Fibroblast of skin of back (primary cell): ENCODE results near the gene PCDHB6.
"Not testable (repeated sequence)": the region's sequence is repeated elsewhere in the genome, so short reads cannot be mapped to it uniquely, and the experiment has no call there.

Experiments used
- DNase-seq: peaks from one replicate; pipeline ENCODE4 v3.0.0-alpha.2; 2013

PCDHB6 gene

GRCh38 chr5:141172381-141173204, 22.7 kb downstream of the PCDHB6 start, which contains the start of gene PCDHB7:
Gene PCDHB7, plus strand, starts transcription at chr5:141172644. Its CDS starts 192 bp downstream, at chr5:141172836.
- peak; percentile 31 for DNase-seq

DNA sequence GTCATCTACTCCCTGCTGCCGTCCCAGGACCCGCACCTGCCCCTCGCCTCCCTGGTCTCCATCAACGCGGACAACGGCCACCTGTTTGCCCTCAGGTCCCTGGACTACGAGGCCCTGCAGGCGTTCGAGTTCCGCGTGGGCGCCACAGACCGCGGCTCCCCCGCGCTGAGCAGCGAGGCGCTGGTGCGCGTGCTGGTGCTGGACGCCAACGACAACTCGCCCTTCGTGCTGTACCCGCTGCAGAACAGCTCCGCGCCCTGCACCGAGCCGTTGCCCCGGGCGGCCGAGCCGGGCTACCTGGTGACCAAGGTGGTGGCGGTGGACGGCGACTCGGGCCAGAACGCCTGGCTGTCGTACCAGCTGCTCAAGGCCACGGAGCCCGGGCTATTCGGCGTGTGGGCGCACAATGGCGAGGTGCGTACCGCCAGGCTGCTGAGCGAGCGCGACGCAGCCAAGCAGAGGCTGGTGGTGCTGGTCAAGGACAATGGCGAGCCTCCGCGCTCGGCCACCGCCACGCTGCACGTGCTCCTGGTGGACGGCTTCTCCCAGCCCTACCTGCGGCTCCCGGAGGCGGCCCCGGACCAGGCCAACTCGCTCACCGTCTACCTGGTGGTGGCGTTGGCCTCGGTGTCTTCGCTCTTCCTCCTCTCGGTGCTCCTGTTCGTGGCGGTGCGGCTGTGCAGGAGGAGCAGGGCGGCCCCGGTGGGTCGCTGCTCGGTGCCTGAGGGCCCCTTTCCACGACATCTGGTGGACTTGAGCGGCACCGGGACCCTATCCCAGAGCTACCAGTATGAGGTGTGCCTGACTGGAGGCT, 24.6 kb downstream of the PCDHB6 start:
- DNase-seq, result not testable (repeated sequence)

- DNase-seq, result no peak
Observed at GRCh38 chr5:141175933-141176332, 26.1 kb downstream of the PCDHB6 start.

- not testable (repeated sequence) for DNase-seq
Observed at GRCh38 chr5:141177577-141178191, 27.8 kb downstream of the PCDHB6 start, which contains the start of gene PCDHB8. Gene PCDHB8, plus strand, starts transcription at chr5:141177790. Its CDS starts 245 bp downstream, at chr5:141178035.

- not testable (repeated sequence) for DNase-seq
Observed at GRCh38 chr5:141179371-141179770, 29.5 kb downstream of the PCDHB6 start.

- DNase-seq, result not testable (repeated sequence)
Observed at GRCh38 chr5:141179876-141180275, 30.0 kb downstream of the PCDHB6 start.

DNA sequence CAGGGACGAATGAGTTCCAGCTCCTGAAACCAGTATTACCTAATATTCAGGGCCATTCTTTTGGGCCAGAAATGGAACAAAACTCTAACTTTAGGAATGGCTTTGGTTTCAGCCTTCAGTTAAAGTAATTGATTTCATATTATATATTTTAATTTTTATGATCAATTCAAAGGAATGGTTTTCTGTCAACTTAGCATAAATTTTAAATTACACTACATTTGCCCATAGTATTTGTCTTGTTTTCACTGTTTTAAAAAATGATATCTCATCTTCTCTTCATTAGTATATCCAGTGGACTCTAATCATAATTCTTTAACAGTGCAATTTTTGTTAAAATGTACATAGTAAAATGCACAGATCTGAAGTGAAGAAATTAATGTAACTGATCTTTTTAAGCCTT, 30.5 kb downstream of the PCDHB6 start:
- no peak for DNase-seq

DNA sequence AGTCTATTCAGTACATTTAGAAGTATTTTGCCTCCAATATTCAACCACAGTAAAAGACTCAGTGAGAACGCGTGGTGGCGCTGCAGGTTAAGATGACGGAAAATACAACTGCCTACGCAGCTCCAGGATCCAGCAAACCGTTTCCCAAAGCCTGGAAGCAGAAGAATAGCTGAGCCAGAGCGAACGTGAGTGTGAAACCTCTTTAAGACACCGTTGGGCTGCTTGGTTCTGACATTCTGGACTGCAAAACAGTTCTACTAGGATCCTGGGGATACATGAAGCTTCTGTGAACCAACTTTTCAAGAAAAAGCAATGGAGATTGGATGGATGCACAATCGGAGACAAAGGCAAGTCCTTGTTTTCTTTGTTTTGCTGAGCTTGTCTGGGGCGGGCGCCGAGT, 32.4 kb downstream of the PCDHB6 start, which contains the start of gene PCDHB16:
Gene PCDHB16, plus strand, starts transcription at position 140 of the 400 bp plus-strand sequence. Its CDS starts 173 bp downstream, at position 313.
- DNase-seq, result peak; percentile 25

DNA sequence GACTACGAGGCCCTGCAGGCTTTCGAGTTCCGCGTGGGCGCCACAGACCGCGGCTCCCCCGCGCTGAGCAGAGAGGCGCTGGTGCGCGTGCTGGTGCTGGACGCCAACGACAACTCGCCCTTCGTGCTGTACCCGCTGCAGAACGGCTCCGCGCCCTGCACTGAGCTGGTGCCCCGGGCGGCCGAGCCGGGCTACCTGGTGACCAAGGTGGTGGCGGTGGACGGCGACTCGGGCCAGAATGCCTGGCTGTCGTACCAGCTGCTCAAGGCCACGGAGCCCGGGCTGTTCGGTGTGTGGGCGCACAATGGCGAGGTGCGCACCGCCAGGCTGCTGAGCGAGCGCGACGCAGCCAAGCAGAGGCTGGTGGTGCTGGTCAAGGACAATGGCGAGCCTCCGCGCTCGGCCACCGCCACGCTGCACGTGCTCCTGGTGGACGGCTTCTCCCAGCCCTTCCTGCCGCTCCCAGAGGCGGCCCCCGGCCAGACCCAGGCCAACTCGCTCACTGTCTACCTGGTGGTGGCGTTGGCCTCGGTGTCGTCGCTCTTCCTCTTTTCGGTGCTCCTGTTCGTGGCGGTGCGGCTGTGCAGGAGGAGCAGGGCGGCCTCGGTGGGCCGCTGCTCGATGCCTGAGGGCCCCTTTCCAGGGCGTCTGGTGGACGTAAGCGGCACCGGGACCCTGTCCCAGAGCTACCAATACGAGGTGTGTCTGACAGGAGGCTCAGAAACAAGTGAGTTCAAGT, 34.4 kb downstream of the PCDHB6 start:
- not testable (repeated sequence) for DNase-seq

- DNase-seq, result peak; percentile 7
Observed at GRCh38 chr5:141186897-141187512, 37.1 kb downstream of the PCDHB6 start, which contains the start of gene PCDHB9. Gene PCDHB9, plus strand, starts transcription at chr5:141187161. Its CDS starts 158 bp downstream, at chr5:141187319.

GRCh38 chr5:141188682-141189081, 38.8 kb downstream of the PCDHB6 start:
- not testable (repeated sequence) for DNase-seq

GRCh38 chr5:141189131-141189530, 39.3 kb downstream of the PCDHB6 start:
- DNase-seq, result not testable (repeated sequence)

GRCh38 chr5:141192110-141192725, 42.4 kb downstream of the PCDHB6 start, which contains the start of gene PCDHB10:
Gene PCDHB10, plus strand, starts transcription at chr5:141192353. Its CDS starts 200 bp downstream, at chr5:141192553.
- DNase-seq, result peak; percentile 7

GRCh38 chr5:141194332-141194731, 44.5 kb downstream of the PCDHB6 start:
- not testable (repeated sequence) for DNase-seq

- no peak for DNase-seq
Observed at GRCh38 chr5:141196363-141196762, 46.5 kb downstream of the PCDHB6 start.

DNA sequence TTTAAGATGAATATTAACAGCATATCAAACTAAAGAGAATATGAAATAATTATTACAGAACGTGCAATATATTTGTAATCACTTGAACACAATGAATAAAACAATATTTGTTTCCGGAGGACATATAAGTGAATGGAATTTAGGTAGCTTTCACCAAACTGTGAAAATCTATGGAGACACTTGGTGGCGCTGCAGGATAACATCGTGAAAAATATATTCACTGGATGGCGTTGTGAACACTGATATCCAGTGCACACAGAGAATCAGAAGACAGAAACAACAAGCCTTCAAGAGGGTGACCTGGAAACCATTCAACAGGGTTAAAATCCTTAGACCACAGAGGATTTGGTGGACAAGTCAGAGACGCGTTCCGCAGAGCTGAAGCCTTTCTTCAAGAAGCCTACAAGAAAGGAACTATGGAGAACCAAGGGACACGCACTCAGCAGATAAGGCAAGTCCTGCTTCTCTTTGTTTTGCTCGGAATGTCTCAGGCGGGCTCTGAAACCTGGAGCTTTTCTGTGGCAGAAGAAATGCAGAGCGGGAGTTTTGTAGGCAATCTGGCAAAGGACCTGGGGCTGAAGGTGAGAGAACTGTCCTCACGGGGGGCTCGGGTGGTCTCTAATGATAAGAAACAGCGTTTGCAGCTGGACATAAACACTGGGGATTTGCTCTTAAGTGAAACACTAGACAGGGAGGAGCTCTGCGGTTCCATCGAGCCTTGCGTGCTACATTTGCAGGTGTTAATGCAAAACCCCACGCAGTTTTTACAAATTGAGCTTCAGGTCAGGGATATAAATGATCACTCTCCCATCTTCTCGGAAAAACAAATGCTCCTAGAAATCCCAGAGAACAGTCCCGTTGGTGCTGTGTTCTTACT, 49.7 kb downstream of the PCDHB6 start, which contains the start of gene PCDHB11:
Gene PCDHB11, plus strand, starts transcription at position 269 of the 877 bp plus-strand sequence. Its CDS starts 148 bp downstream, at position 417.
- no peak for DNase-seq

DNA sequence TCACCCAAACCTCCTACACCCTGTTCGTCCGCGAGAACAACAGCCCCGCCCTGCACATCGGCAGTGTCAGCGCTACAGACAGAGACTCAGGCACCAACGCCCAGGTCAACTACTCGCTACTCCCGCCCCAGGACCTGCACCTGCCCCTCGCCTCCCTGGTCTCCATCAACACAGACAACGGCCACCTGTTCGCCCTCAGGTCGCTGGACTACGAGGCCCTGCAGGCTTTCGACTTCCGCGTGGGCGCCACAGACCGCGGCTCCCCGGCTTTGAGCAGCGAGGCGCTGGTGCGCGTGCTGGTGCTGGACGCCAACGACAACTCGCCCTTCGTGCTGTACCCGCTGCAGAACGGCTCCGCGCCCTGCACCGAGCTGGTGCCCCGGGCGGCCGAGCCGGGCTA, 51.3 kb downstream of the PCDHB6 start:
- not testable (repeated sequence) for DNase-seq

GRCh38 chr5:141201646-141202045, 51.8 kb downstream of the PCDHB6 start:
- DNase-seq, result not testable (repeated sequence)
